GM19328 (cell line): Measurements from ENCODE around the gene VIM.
"Not testable (repeated sequence)": the region's sequence is repeated elsewhere in the genome, so short reads cannot be mapped to it uniquely, and the experiment has no call there.

Experiments used
- ATAC-seq: cut with Tn5 transposase; IDR thresholded peaks from one replicate; pipeline ENCODE4 v1.9.1; 2021; ENCODE audit warnings: mild to moderate bottlenecking, moderate library complexity; ENCODE audit not compliant: unreplicated experiment

The VIM gene

GRCh38 chr10:17255512-17255911, 27.5 kb downstream of the VIM start:
- ATAC-seq = no peak

- ATAC-seq = no peak
These were observed 28.0 kb downstream of the VIM start for GRCh38 chr10:17256051-17256450.

DNA sequence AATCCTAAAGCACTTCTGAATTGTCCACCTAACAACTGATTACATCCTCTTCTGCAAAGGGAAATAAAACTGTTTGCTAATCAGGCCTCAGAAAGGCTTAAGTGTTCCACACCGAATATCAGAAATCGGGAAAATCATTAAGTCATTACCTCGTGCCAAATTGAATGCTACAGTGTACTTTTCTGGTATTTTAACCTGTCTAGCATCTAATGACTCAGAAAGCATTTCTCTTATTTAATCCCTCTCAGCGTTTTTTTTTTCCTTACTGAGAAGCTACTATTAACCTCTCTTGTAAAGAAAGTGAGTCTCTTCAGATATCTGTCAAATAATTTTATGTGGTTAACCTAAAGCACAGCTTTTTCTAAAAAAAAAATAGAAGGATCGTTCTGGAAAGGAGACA, 28.6 kb downstream of the VIM start:
- ATAC-seq = no peak

DNA sequence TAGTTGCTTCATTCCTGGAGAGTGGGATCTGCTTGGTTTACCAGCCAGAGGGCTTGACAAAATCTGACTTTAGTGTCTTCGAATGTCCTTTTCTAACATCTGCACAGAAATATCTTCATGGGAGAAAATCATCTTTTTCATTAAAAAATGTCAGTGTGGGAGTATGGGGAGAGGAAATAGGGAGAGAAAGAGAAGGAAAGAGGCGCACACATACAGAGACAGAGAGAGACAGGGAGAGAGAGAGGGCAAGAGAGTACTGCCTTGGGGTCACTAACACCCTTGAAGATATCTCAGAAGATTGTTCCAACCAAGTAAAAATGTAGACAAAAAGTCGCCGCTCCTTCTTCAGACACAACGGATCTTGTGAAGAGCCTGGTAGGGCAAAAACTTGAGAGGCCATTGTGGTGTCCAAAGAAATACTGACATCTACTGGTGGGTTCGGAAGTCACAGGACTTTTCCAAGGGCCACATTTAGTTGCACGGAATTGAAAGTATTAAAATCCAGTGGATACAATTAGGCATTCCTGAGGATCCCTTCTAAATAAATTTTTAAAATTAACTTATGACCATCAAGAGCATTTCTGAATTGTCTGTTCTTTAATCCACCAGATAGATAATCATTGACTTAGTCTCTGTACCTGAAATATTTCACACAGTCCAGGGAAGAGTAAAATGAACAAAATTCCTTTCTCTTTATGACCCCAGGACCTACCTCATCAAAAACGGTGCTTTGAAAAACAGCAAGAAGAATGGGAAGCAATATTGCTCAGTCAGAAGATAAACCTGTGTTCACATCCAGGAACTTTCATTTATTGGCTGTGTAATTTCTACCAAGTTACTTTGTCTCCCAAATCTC, 29.7 kb downstream of the VIM start:
- no peak for ATAC-seq

DNA sequence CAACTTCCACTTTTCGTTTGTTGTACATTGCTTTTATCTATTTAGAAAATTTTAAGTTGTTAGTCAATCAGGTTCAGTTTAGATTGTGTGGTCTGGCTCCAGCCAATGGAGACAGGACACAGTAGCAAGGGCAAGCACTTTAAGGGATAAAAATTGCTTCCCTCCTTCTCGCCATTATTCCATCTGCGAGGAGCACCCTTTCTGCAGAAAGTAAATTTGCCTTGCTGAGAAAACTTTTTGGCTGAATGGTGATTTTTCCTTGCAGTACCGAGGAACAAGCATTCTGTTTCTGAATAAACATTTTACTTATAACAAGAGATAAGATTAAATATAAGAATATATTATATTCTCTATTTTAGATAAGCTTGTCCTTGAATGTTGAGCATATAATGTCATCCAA, 34.5 kb downstream of the VIM start:
- no peak for ATAC-seq

- no peak for ATAC-seq
These were observed 35.5 kb downstream of the VIM start for GRCh38 chr10:17263580-17263979.

GRCh38 chr10:17265468-17265867, 37.4 kb downstream of the VIM start:
- ATAC-seq = no peak

DNA sequence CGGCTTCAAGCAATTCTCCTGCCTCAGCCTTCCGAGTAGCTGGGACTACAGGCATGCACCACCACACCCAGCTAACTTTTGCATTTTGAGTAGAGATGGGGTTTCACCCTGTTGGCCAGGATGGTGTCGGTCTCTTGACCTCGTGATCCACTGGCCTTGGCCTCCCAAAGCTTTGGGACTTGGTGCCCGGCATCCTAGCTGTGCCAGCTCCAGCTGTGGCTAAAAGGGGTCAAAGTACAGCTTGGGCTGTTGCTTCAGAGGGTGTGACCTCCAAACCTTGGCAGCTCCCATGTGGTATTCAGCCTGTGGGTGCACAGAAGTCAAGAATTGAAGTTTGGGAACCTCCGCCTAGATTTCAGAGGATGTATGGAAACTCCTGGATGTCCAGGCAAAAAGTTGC, 38.5 kb downstream of the VIM start:
- not testable (repeated sequence) for ATAC-seq

GRCh38 chr10:17272648-17273047, 44.6 kb downstream of the VIM start:
- ATAC-seq = no peak

DNA sequence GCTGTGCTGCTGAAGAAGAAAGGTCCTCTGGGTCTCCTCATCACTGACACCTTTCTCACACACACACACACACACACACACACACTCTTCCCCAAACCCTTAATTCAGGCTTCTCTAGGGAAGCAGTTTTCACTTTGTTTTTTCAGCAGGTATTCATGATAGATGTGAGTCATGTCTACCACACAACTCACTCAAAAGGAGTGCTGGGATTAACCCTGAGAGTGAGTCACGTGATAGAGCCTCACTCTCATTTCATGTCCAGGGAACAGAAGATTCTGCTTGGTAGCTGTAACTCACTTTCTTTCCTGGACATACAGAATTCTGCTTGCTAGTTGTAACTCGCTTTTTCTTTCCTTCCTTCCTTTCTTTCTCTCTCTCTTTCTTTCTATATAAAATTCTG, 45.4 kb downstream of the VIM start:
- ATAC-seq = no peak

DNA sequence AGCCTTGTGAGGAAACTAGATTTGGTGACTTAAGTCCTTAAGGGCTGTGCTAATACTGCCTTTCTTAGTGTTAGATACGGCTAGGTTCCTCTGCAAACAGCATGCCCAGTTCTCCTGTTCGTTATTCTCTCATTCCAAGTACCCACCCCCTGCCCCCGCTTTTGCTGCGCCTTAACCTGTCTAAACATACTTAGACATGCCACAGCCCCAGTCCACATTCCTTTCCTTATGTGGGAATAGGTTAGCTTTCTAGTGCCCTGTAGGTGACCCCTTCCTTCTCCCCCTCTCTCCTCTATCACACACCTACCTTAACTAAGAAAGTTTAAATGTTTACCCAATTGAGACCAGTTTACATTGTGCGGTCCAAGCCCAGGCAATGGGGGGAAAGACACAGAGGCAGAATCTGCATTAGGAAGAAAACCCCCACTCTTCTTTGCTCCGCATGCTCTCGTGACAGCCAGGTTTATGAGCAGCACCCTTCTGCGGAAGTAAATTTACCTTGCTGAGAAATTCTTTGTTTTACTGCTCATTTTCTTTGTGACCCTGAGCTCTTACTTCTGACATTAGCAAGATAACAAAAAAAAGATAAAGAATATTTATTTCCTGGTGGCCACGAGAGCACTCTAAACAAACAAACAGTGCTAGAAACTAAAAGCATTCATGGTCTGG, 48.8 kb downstream of the VIM start:
- no peak for ATAC-seq

DNA sequence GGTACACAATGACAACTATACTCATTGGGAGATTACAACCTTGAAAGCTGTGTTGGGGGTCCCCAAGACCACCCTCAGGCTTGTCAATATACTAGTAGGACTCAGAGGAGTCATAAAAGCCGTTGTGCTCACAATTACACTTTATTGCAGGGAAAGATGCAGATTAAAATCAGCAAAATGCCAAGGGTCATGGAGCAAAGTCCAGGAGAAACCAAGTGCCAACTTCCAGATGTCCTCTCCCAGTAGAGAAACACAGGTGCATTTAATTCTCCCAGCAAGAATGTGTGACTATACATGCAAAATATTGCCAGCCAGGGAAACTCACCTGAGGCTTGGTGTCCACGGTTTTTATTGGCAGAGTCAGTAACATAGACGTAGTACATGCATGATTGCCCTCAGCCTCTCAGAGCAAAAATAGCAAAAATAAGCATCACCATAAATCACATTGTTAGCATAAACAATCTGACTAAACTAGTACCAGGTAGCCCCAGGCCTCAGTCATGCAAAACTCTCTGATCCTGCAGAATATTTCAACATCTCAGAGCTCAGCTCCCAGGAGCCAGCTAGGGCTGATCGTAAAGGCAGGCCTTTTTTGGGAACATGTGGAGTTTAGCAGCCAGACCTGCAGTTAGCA, 50.7 kb downstream of the VIM start:
- ATAC-seq = no peak

- no peak for ATAC-seq
These were observed 54.3 kb downstream of the VIM start for GRCh38 chr10:17282311-17282710.

DNA sequence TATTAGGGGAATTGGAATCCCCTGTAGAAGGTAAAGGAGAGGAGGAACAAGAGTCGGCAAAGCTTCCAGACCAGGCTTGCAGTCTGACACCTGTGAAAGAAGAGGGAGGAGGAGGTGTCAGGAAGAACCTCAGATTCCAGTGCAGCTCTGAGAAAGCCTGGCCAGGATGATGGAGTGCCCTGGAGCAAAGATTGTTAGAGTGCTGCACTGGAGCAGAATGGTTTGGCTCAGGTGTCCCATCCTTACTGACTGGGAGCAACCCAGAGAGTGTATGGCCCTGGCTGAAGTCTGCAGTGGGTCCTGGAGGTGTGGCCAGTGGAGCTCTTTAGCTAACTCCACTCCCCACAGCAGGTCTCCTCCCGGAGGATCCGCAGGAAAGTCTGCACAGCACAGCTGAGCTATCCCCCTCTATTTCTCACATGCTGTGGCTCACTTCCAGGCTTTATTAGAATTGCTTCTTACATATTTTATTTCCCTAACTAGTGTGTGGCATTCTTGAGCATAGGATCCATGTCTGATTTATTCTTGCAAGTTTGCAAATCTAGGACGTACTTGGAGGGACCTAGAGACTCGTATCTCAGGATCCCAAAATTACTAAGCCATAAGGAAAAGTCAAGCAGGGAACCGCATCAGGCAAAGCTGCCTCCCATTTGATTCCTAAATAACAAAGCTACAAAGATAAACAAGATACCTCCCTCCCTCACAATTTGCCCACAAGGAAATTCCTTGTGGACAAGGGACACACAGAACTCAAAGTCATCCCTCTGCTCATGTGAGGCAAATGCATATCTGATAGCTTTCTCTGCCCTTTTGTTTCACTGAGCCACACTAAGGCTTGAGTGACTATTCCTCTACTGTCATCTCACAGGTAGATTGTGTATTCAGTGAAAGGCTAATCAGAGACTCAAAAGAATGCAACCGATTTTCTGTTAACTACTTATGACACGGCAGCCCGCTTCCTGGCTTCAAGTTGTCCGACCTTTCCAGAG, 58.8 kb downstream of the VIM start:
- ATAC-seq = no peak
